Measurements from ENCODE around the gene NDUFB6.

- TF ChIP-seq CTCF (IDR thresholded peaks at IDR 0.05; ENCODE audit: low read depth, low read length, poor library complexity, severe bottlenecking): peak; percentile 83
- no peak for TF ChIP-seq EZH2phosphoT487 (IDR thresholded peaks at IDR 0.05; ENCODE audit: borderline replicate concordance, low read length)
Measured at GRCh38 chr9:32571969-32572899, 725 bp downstream of the NDUFB6 start.
